ENCODE results near the gene REC114. TPM values are rescaled to one million over a fixed set of nuclear protein-coding genes. Genes with fewer than 3 reads are reported as not detected.
"Not testable (repeated sequence)": the region's sequence is repeated elsewhere in the genome, so short reads cannot be mapped to it uniquely, and the experiment has no call there.

REC114 gene
- total RNA-seq, 1 donor from 2014 or later: not detected

DNA sequence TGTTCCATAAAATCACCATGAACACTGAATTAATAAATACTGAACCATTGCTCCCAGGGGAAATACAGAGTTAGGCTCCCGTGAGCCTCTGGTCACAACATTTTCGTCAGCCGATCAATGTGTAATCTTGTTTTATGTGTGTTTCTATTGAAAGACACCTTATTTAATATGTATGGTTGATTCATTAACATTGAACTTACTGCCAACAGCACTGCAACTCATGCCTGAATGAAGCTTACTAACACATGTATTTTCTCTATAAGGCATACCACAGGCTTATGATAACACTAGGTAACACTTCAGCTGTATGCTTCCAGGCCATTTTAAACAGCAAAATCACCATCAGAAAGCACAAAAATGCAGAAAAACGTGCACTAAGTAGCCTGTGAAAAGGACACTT is 9.1 kb upstream of the REC114 start:
- intact Hi-C loops (cut with DNase I): no loop called here
- TF ChIP-seq, protein P1, sequence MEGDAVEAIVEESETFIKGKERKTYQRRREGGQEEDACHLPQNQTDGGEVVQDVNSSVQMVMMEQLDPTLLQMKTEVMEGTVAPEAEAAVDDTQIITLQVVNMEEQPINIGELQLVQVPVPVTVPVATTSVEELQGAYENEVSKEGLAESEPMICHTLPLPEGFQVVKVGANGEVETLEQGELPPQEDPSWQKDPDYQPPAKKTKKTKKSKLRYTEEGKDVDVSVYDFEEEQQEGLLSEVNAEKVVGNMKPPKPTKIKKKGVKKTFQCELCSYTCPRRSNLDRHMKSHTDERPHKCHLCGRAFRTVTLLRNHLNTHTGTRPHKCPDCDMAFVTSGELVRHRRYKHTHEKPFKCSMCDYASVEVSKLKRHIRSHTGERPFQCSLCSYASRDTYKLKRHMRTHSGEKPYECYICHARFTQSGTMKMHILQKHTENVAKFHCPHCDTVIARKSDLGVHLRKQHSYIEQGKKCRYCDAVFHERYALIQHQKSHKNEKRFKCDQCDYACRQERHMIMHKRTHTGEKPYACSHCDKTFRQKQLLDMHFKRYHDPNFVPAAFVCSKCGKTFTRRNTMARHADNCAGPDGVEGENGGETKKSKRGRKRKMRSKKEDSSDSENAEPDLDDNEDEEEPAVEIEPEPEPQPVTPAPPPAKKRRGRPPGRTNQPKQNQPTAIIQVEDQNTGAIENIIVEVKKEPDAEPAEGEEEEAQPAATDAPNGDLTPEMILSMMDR (IDR thresholded peaks at IDR 0.05): no peak
- Histone ChIP-seq H3K36me3 (no peaks in the 10 kb centered on the region), H3K4me1 (no peaks in the 10 kb centered on the region), H3K27ac (no peak overlapping the region), H3K27me3 (no peaks in the 10 kb centered on the region), H3K9me3 (no peaks in the 10 kb centered on the region), H3K4me3 (no peak overlapping the region)
- no peak for DNase-seq (ENCODE audit: low spot score in 2 of 2)

DNA sequence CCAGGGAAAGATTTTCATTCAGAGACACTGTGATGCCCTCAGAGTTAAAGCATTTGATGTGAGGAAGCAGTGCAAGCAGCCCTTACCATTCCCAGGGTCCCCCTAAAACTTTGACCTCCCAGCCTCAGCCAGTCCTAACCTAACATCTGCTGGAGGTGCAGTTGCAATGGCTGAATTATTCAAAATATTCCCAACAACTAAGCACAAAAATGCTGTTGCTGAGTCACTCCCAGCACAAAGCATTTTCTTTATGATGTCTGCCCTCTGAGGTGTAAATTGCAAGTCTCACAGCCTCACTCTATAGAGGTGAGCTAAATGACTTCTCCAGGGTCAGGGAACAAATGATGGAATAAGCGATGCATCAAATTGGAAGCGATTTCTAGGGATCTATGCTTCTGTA is 6.4 kb upstream of the REC114 start:
- no peak for DNase-seq (ENCODE audit: low spot score in 2 of 2)
- TF ChIP-seq, protein P1 (IDR thresholded peaks at IDR 0.05): no peak
- no peaks in the 10 kb centered on the region for H3K27me3 ChIP-seq
- intact Hi-C loops (cut with DNase I): no loop called here
- H3K9me3 ChIP-seq: no peaks in the 10 kb centered on the region
- H3K27ac ChIP-seq: no peak overlapping the region
- H3K4me1 ChIP-seq: no peaks in the 10 kb centered on the region
- H3K36me3 ChIP-seq: no peaks in the 10 kb centered on the region
- no peak overlapping the region for H3K4me3 ChIP-seq

DNA sequence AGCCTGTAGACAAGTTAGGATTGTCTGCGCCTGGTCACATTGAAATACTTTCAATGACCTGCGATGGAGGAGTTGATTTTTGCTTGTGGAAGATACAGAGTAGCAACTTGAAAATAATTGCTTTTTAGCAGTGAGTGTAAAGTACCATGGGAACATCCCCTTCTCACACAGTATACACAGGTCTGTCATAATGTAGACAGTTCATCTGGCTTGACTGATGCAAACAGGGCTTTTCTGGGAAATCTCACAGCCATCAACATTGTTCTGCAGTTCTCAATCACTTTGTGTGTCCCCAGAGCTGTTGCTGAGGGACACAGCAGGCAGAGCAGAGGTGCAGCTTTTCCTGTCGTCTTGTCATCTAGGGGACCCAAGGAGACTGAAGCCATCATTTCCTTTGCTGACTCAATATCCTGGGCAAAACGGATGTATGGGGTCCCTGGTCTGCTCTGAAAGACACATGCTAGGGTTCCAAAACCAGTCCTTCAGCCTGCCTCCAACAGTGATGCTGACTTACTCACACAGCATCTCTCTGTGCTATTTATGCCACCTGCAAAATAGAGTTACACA is 5.3 kb upstream of the REC114 start:
- TF ChIP-seq, protein P1 (IDR thresholded peaks at IDR 0.05): no peak
- Histone ChIP-seq H3K27ac (no peak overlapping the region), H3K4me3 (no peak overlapping the region), H3K36me3 (no peaks in the 10 kb centered on the region), H3K27me3 (no peaks in the 10 kb centered on the region), H3K4me1 (no peaks in the 10 kb centered on the region), H3K9me3 (no peaks in the 10 kb centered on the region)
- intact Hi-C loops (cut with DNase I): no loop called here
- no peak for DNase-seq (ENCODE audit: low spot score in 2 of 2)

DNA sequence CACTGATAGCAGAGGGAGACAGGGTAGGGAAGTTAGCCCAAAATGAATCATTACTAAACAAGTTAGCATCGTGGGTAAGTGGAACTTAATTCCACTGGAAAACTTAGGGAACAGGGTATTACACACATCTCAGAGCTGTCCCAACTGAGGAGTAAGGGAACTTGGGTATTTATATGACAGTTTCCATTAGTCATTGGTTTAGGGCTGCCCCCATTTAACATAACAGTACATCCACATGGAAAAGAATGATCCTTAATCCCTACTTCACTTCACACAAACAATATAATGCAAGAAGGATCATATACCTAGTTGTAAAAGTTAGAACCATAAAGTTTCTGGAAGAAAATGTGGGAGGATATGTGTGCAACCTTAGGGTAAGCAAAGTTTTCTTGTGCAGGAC is 4.3 kb upstream of the REC114 start:
- DNase-seq (ENCODE audit: low spot score in 2 of 2): no peak
- intact Hi-C loops (cut with DNase I): no loop called here
- no peaks in the 10 kb centered on the region for H3K9me3 ChIP-seq
- H3K4me1 ChIP-seq: no peaks in the 10 kb centered on the region
- H3K27me3 ChIP-seq: no peaks in the 10 kb centered on the region
- H3K27ac ChIP-seq: no peak overlapping the region
- H3K4me3 ChIP-seq: no peak overlapping the region
- TF ChIP-seq, protein P1 (IDR thresholded peaks at IDR 0.05): no peak
- H3K36me3 ChIP-seq: no peaks in the 10 kb centered on the region

DNA sequence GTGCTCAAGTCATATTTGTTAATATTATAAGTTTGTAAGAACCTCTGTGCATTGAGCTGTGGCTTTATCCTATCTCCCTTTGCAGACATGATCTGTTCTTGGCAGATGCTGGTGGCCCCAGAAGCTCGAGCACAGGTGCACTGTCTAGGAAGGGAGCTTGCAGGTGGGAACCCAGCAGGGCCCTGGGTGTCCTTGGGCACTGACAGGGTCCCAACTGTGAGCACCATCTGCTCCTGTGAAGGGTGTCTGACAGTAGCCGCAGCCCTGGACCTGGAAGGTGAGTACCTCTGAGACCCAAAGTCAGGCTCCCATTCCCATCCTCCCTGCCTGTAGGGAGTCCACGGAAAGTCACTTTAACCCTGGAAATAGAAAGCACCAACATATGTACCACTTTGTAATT is 2.4 kb upstream of the REC114 start:
- Histone ChIP-seq H3K9me3 (no peaks in the 10 kb centered on the region), H3K27me3 (no peaks in the 10 kb centered on the region), H3K27ac (no peak overlapping the region), H3K4me3 (no peak overlapping the region), H3K4me1 (no peaks in the 10 kb centered on the region), H3K36me3 (no peaks in the 10 kb centered on the region)
- intact Hi-C loops (cut with DNase I): no loop called here
- TF ChIP-seq, protein P1 (IDR thresholded peaks at IDR 0.05): no peak
- DNase-seq (ENCODE audit: low spot score in 2 of 2): no peak

DNA sequence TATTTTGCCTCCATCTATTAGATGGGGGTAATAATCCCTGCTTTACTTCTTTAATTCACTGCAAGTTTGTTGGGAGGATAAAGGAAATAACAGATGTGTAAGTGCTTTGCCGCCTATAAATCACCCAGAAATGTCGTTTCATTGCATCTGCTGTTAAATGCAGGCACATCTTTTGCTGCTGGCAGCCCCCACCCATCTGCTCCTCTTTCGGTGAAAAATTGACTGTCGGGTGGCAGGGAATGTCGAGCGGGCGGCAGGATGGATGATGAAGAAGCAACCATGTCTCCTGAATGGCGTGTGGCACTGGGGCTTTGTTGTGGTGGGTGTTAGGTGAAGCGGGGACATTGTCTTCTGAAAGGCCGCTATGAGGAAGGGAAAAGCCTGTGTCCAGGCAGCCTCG is 543 bp upstream of the REC114 start:
- Histone ChIP-seq H3K27me3 (no peaks in the 10 kb centered on the region), H3K27ac (no peak overlapping the region), H3K36me3 (no peaks in the 10 kb centered on the region), H3K4me3 (no peak overlapping the region), H3K4me1 (no peaks in the 10 kb centered on the region), H3K9me3 (no peaks in the 10 kb centered on the region)
- DNase-seq (ENCODE audit: low spot score in 2 of 2): no peak
- TF ChIP-seq, protein P1 (IDR thresholded peaks at IDR 0.05): no peak
- intact Hi-C loops (cut with DNase I): no loop called here

DNA sequence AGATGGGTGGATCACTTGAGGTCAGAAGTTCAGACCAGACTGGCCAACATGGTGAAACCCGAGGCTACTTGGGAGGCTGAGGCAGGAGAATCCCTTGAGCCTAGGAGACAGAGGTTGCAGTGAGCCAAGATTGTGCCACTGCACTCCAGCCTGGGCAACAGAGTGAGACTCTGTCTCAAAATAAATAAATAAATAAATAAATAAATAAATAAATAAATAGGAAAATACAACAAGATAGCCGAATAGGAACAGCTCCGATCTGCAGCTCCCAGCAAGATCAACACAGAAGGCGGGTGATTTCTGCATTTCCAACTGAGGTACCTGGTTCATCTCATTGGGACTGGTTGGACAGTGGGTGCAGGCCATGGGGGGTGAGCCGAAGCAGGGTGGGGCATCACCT is 4.5 kb downstream of the REC114 start:
- intact Hi-C loops (cut with DNase I); H3K4me3 ChIP-seq; H3K27me3 ChIP-seq; H3K36me3 ChIP-seq; DNase-seq (ENCODE audit: low spot score in 2 of 2); H3K4me1 ChIP-seq; H3K9me3 ChIP-seq; H3K27ac ChIP-seq: not testable (repeated sequence)

DNA sequence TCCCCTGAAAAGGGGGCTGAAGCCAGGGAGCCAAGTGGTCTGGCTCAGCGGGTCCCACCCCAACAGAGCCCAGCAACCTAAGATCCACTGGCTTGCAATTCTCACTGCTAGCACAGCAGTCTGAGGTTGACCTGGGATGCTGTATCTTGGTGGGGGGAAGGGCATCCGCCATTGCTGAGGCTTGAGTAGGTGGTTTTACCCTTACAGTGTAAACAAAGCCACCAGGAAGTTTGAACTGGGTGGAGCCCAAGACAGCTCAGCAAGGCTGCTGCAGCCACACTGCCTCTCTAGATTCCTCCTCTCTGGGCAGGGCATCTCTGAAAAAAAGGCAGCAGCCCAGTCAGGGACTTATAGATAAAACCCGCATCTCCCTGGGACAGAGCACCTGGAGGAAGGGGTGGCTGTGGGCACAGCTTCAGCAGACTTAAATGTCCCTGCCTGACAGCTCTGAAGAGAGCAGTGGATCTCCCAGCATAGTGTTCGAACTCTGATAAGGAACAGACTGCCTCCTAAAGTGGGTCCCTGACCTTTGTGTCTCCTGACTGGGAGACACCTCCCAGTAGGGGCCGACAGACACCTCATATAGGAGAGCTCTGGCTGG is 5.3 kb downstream of the REC114 start:
- H3K27ac ChIP-seq; H3K4me3 ChIP-seq; H3K36me3 ChIP-seq; H3K27me3 ChIP-seq; H3K4me1 ChIP-seq; DNase-seq (ENCODE audit: low spot score in 2 of 2); intact Hi-C loops (cut with DNase I); H3K9me3 ChIP-seq: not testable (repeated sequence)
